Fibroblast of lung (primary cell): ENCODE results near the gene DAGLA. TPM values are rescaled to one million over a fixed set of nuclear protein-coding genes. Genes with fewer than 3 reads are reported as not detected.
A peak's percentile ranks its signal among the peaks of the same experiment; 100 is the strongest.

ENCODE experiments used
- DNase-seq, 2 donors: peaks; one replicate each; pipeline versions ENCODE4 v3.0.0 to v3.0.0-alpha.2; 2010; ENCODE audit warnings: low read depth in 2 of 2
- H2AFZ ChIP-seq: 2 replicates; pipeline ENCODE4 v1.5.1; 2012; ENCODE audit warnings: low read length, control low read depth, inconsistent platforms
- H3K27ac ChIP-seq: 2 replicates; pipeline ENCODE4 v1.5.1; 2011; ENCODE audit warnings: low read length, control low read depth; ENCODE audit not compliant: insufficient read depth
- H3K27me3 ChIP-seq: 2 replicates; pipeline ENCODE4 v1.5.1; 2011; ENCODE audit warnings: mild to moderate bottlenecking, low read length; ENCODE audit not compliant: control insufficient read depth, insufficient read depth
- H3K36me3 ChIP-seq: 2 replicates; pipeline ENCODE4 v1.5.1; 2011; ENCODE audit warnings: low read length; ENCODE audit not compliant: control insufficient read depth, insufficient read depth
- H3K4me1 ChIP-seq: 2 replicates; pipeline ENCODE4 v1.5.1; 2011; ENCODE audit warnings: low read length; ENCODE audit not compliant: control insufficient read depth, insufficient read depth; ENCODE audit errors: extremely low read depth
- H3K4me2 ChIP-seq: 2 replicates; pipeline ENCODE4 v1.5.1; 2011; ENCODE audit warnings: low read length, control low read depth; ENCODE audit not compliant: insufficient read depth; ENCODE audit errors: extremely low read depth
- H3K4me3 ChIP-seq, 4 experiments: fragments of 200-600 bp in 1 of 4; sonication (generic) in 1 of 4; replicated peaks in 1 of 4; 2 replicates each; pipeline ENCODE4 v1.5.1; 2011 to 2016; ENCODE audit warnings: low read length in 4 of 4, low read depth in 3 of 4, mild to moderate bottlenecking in 3 of 4, control low read depth in 2 of 4, inconsistent platforms in 1 of 4, mixed read lengths in 1 of 4; ENCODE audit not compliant: insufficient read depth in 1 of 4; ENCODE audit errors: control extremely low read depth in 1 of 4
- H3K79me2 ChIP-seq: 2 replicates; pipeline ENCODE4 v1.5.1; 2012; ENCODE audit warnings: mild to moderate bottlenecking, low read length, inconsistent platforms; ENCODE audit not compliant: control insufficient read depth, insufficient read depth
- H3K9ac ChIP-seq: 2 replicates; pipeline ENCODE4 v1.5.1; 2011; ENCODE audit warnings: mild to moderate bottlenecking, low read length, control low read depth; ENCODE audit not compliant: insufficient read depth
- H3K9me3 ChIP-seq: 2 replicates; pipeline ENCODE4 v1.5.1; 2012; ENCODE audit warnings: low read depth, low read length; ENCODE audit not compliant: control insufficient read depth, insufficient read depth
- H4K20me1 ChIP-seq: 2 replicates; pipeline ENCODE4 v1.5.1; 2011; ENCODE audit warnings: low read length; ENCODE audit not compliant: control insufficient read depth, insufficient read depth; ENCODE audit errors: extremely low read depth
- EZH2 ChIP-seq: IDR thresholded peaks from 2 replicates; pipeline ENCODE4 v1.5.1; 2012; ENCODE audit warnings: low read length, control low read depth, mild to moderate bottlenecking; ENCODE audit errors: missing control alignments
- polyA plus RNA-seq, 2 donors: library from polyadenylated mRNA; depleted of rRNA in 1 of 2; stranded (reverse) in 1 of 2; unstranded in 1 of 2; fragments of >200 nt; gene quantifications; 2 replicates each; pipeline ENCODE4 v1.2.1, GENCODE V29; 2011 to 2012; ENCODE audit warnings: missing spikeins in 1 of 2
- total RNA-seq: library from RNA; depleted of rRNA; stranded (reverse); fragments of >200 nt; gene quantifications from 2 replicates; pipeline ENCODE4 v1.2.1, GENCODE V29; 2014
- TF ChIP-seq, protein P1 (sequence below), 2 donors: IDR thresholded peaks in 1 of 2; conservative IDR thresholded peaks in 1 of 2; 1 replicate in 1 of 2; 2 replicates in 1 of 2; pipeline ENCODE4 v1.5.1; 2011 to 2012; ENCODE audit warnings: low read length in 2 of 2, control low read depth in 1 of 2, inconsistent platforms in 1 of 2, low read depth in 1 of 2, mild to moderate bottlenecking in 1 of 2

The DAGLA gene
- total and polyA plus RNA-seq, 2 donors (not counting 1 experiment from before 2014, with no cell fraction given): 1.00 to 2.0 TPM

GRCh38 chr11:61639816-61640443, 40.3 kb upstream of the DAGLA start:
- TF ChIP-seq, protein P1, sequence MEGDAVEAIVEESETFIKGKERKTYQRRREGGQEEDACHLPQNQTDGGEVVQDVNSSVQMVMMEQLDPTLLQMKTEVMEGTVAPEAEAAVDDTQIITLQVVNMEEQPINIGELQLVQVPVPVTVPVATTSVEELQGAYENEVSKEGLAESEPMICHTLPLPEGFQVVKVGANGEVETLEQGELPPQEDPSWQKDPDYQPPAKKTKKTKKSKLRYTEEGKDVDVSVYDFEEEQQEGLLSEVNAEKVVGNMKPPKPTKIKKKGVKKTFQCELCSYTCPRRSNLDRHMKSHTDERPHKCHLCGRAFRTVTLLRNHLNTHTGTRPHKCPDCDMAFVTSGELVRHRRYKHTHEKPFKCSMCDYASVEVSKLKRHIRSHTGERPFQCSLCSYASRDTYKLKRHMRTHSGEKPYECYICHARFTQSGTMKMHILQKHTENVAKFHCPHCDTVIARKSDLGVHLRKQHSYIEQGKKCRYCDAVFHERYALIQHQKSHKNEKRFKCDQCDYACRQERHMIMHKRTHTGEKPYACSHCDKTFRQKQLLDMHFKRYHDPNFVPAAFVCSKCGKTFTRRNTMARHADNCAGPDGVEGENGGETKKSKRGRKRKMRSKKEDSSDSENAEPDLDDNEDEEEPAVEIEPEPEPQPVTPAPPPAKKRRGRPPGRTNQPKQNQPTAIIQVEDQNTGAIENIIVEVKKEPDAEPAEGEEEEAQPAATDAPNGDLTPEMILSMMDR (conservative IDR thresholded peaks at IDR 0.05 in 1 of 2, IDR thresholded peaks at IDR 0.05 in 1 of 2; ENCODE audit: low read depth in 1 of 2, low read length in 2 of 2): no peak
- no peak for TF ChIP-seq EZH2
- no peak overlapping the region for H3K4me3 ChIP-seq
- H3K27ac ChIP-seq: no peak overlapping the region
- no peak overlapping the region for H2AFZ ChIP-seq
- H3K9me3 ChIP-seq: no peaks in the 10 kb centered on the region
- H3K79me2 ChIP-seq: no peaks in the 10 kb centered on the region
- H4K20me1 ChIP-seq: no peaks in the 10 kb centered on the region
- no peak overlapping the region for H3K9ac ChIP-seq
- peak; percentile 25 to 63 for DNase-seq
- no peaks in the 10 kb centered on the region for H3K36me3 ChIP-seq
- no peaks in the 10 kb centered on the region for H3K4me1 ChIP-seq
- peak overlapping the region; percentile 35 for H3K4me2 ChIP-seq
- peaks cover 3% of the 10 kb centered on the region for H3K27me3 ChIP-seq

DNA sequence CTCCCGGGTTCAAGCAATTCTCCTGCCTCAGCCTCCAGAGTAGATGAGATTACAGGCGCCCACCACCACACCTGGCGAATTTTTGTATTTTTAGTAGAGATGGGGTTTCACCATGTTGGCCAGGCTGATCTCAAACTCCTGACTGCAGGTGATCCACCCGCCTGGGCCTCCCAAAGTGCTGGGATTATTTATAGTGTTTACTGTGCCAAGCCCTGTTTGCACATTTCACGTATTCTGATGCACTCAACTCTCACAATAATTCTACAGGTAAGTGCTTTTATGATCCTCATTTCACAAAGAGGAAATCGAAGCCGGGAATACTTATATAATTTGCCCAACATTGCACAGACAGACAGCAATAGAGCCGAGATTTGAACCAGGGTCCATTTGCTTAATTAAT, 38.0 kb upstream of the DAGLA start:
- Histone ChIP-seq H3K4me3 (no peak overlapping the region), H3K9ac (no peak overlapping the region), H3K27me3 (peaks cover 3% of the 10 kb centered on the region), H2AFZ (no peak overlapping the region), H3K4me1 (no peaks in the 10 kb centered on the region), H3K27ac (no peak overlapping the region), H3K9me3 (no peaks in the 10 kb centered on the region), H3K4me2 (no peak overlapping the region), H3K36me3 (no peaks in the 10 kb centered on the region), H4K20me1 (no peaks in the 10 kb centered on the region), H3K79me2 (no peaks in the 10 kb centered on the region)
- TF ChIP-seq EZH2: no peak
- TF ChIP-seq, protein P1 (conservative IDR thresholded peaks at IDR 0.05 in 1 of 2, IDR thresholded peaks at IDR 0.05 in 1 of 2; ENCODE audit: low read depth in 1 of 2, low read length in 2 of 2): no peak
- no peak for DNase-seq

GRCh38 chr11:61645179-61645868, 34.9 kb upstream of the DAGLA start:
- Histone ChIP-seq H3K79me2 (no peaks in the 10 kb centered on the region), H3K4me1 (no peaks in the 10 kb centered on the region), H3K27ac (no peak overlapping the region), H3K27me3 (peaks cover 3% of the 10 kb centered on the region), H3K36me3 (no peaks in the 10 kb centered on the region), H3K4me2 (no peak overlapping the region), H2AFZ (no peak overlapping the region), H3K9me3 (no peaks in the 10 kb centered on the region), H3K9ac (no peak overlapping the region), H4K20me1 (no peaks in the 10 kb centered on the region), H3K4me3 (no peak overlapping the region)
- TF ChIP-seq, protein P1 (conservative IDR thresholded peaks at IDR 0.05 in 1 of 2, IDR thresholded peaks at IDR 0.05 in 1 of 2; ENCODE audit: low read depth in 1 of 2, low read length in 2 of 2): no peak
- no peak for TF ChIP-seq EZH2
- DNase-seq: peak in 1 of 2 donors; percentile 9
